CD4-positive, alpha-beta T cell treated with Interleukin-17A for 1 hour (primary cell): ENCODE data around the gene WAC.
"Not testable (repeated sequence)": the region's sequence is repeated elsewhere in the genome, so short reads cannot be mapped to it uniquely, and the experiment has no call there.

ENCODE experiments used
- DNase-seq: peaks from one replicate; pipeline ENCODE4 v3.0.0-alpha.2; 2020

The WAC gene

DNA sequence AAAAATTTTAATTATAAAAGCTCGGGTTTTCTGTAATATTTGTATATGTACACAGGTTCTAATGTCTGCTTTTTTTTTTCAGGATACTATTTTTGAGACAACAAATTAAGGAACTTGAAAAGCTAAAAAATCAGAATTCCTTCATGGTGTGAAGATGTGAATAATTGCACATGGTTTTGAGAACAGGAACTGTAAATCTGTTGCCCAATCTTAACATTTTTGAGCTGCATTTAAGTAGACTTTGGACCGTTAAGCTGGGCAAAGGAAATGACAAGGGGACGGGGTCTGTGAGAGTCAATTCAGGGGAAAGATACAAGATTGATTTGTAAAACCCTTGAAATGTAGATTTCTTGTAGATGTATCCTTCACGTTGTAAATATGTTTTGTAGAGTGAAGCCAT is 86.5 kb downstream of the WAC start:
- DNase-seq, result no peak

DNA sequence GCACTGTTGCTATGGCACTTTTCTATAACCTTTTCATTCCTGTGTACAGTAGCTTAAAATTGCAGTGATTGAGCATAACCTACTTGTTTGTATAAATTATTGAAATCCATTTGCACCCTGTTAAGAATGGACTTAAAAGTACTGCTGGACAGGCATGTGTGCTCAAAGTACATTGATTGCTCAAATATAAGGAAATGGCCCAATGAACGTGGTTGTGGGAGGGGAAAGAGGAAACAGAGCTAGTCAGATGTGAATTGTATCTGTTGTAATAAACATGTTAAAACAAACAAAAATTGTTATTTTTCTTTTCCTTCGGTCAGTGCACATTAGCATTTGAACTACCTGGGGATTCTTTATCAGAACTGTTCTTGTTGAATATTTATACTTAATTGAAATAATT is 87.3 kb downstream of the WAC start:
- no peak for DNase-seq

DNA sequence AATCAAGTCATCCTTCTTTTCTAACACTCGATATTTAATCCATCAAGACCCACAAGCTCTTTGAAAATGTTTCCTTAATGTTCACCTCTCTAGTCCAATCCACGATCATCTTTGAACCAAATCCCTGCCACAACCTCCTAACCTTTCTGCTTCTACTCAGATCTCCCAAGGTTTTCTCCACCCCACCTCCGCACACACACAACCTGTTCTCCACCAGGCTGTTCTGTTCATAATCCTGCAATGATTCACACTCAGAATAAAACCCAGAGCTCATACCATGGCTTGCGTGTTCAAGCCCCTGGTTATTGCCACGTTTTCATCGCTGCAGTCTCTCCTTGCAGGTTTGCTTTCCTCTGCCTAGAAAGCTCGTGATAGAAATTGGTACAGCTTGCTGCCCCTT is 90.6 kb downstream of the WAC start:
- no peak for DNase-seq

DNA sequence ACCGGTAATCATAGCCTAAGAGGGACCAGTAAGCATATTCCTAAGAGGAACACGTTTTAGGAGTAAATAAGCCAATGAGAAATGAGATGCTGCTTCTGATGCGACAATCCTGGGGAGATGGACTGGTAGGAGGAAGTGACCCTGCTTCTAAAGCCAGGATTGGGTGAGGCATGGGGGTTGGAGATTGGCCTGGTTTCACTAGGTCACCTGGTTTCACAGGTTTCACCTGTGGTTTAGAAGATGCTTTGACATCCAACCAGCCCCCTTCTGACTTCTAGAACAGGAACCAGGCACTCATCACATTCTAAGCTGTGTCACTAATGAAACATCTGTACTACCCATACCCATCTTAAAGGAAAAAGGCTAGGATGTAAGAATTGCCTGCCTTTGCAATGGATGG is 91.4 kb downstream of the WAC start:
- DNase-seq, result no peak

DNA sequence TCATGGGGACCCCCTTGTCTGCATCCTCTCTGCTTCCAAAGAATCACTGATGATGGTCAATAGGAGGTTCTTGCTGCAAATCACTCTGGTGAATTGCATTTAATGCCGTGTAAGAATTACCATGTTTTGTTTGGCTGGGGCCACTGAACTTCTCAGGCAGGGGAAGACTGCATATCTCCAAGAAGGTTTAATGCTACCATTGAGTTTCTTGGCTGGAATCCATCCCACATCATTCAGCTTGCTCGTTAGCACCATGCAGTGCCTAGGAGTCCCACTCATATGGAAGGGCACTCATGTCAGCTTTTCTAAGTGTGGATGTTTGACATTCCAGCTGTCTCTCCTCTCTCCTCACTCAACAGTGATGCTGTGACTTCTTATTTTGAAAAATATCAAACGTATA is 94.2 kb downstream of the WAC start:
- DNase-seq, result no peak

DNA sequence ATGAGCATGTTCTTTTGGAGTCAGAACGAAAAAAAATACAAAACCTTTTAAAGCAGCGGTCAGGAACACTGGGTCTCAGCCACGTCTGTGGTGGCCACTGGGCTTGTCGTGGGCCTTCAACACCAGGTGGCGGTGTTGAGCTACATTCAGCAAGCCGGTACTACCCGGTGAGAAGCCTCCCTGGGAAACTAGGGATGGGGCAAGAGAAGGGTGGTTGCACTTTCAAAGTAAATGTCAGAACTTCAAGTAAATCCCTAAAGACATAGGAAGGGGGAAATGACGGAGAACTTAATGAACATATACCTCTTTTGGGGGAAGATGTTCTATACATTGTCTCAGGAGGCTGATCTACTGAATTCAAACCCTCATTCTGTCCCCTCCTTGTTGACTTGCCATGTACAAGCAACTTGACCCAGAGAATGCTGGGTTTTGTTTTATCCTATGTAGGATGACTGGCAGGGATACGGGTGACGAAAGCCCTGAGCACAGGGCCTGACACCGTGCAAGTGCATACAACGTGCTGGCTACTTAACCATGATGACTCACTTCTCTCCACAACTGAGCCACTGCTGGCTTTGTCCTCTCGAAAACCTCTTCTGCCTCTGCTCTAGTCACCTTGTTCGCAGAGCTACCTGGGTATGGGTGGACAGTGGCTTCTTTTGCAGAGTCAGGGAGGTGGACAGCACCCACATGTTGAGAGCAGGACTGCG is 95.4 kb downstream of the WAC start:
- DNase-seq, result peak; percentile 58

DNA sequence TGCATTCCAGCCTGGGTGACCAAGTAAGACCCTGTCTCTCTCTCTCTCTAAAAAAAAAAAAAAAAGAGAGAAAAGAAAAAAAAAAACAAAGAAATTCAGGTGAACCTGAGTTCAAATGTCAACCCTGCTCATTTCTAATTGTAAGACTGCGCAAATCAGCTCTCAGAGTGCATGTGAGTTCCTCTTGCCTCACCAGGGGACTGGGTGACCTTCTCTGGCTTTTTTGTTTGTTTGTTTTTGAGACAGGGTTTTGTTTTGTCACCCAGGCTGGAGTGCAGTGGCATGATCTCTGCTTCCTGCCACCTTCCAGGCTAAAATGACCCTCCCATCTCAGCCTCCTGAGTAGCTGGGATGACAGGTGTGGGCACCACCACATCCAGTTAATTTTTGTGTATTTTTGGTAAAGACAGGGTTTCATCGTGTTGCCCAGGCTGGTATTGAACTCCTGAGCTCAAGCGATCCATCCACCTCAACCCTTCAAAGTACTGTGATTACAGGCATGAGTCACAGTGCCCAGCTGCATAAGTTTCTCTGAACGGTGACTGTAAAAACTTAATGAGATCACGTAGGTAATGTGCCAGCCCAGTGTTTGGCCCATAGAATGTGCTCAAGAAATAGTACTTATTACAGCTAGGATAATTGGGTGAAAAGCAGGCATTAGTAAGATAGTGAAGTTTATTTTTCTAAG is 99.1 kb downstream of the WAC start:
- DNase-seq, result no peak

DNA sequence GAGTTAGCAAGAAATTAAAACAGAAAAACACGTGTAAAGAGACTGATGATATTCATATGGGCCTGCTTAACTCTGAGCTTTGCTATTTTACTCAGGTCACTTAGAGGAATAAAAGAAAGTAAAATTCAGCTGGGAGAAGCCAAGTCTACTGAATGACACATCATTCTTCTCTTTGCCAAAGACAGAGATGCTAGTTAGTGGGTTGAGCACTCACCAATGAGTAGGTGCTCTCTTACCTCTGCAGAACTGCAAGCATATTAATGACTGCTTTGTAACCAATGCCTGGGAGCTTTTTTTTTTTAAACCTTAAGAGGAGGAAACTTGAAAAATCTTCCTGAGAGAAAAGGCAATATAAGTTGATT is 99.6 kb downstream of the WAC start:
- DNase-seq, result no peak

DNA sequence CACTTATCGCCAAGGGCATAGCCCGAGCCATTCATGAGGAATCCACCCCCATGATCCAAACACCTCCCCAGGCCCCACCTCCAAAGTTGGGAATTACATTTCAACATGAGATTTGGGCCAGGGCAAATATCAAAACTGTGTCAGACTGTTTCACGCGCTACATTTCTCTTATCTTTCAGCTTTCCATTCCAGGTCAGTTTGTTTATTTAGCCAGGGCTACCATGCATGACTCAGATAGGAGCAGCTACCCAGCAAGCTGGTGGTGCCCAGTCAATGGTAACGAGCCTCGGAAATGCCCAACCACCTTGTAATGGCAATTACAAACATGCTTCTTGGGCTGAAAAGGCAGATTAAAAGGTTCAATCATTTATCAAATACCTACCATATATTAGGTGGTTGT is 100.8 kb downstream of the WAC start:
- no peak for DNase-seq

DNA sequence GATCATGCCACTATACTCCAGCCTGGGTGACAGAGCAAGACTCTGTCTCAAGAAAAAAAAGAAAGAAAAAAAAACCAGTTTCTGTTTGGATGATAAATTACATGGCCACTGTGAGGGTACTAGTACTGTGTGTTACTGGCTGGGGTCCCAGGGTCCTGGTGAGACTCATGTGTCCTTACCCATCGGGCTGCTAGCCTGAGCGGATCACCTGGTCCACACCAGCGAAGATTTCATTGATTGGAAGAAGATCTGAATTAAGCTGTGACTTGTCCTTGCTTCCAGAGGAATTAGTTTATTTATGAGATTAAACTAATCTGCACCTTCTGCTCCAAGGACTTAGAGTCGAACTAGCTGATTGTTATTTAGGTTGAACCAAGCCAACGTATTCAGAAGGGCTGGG is 104.4 kb downstream of the WAC start:
- no peak for DNase-seq

DNA sequence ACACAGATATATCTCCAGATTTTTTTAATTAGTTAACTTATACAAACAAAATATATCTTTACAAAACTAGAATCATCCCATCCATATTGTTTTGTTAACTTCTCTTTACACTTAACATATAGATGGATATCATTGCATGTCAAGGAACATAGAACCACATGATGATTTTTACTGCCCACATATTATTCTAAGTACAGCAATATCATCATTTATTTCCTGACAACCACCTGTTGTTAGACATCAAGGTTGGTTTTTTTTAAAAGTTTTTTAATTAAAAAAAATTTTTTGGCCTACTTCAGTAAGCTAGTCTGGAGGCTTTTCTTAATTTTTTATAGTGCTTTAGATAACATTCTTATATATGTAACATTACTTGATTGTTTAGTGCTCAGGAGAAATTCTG is 105.5 kb downstream of the WAC start:
- DNase-seq, result no peak

DNA sequence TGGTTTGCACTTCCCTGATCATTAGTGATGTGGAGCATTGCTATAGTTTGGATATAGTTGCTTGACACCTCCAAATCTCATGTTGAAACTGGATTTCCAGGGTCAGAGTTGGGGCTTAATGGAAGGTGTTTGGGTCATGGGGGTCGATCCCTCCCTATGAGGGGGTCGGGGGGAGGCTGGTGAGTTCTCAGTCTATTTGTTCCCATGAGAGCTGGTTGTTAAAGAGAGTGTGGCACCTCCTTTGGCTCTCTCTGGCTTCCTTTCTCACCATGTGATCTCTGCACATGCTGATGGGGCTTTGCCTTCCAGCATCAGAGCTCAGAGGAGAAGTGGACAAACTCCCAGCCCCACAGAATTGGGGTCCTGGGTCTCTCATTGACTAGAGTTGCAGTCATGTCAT is 107.6 kb downstream of the WAC start:
- DNase-seq, result no peak

DNA sequence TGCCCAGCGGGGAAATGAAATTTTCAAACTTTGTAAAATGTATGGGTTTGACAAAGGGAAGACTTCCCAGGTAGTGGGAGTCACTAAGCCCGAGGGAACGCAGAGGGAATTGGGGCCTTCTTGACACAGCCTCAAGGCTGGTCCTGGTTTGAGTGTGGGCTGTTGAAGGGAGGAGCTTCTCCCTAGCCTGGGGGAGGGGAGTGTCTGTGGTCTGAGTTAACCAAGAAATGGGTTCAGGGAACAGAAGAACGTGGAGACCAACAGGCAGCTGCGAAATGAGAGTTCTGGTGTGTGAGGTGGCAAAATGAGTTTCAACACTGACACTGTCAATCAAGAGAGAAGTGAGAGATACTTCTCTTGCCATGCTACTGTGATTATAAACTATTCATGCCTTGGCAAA is 111.7 kb downstream of the WAC start:
- DNase-seq, result no peak

DNA sequence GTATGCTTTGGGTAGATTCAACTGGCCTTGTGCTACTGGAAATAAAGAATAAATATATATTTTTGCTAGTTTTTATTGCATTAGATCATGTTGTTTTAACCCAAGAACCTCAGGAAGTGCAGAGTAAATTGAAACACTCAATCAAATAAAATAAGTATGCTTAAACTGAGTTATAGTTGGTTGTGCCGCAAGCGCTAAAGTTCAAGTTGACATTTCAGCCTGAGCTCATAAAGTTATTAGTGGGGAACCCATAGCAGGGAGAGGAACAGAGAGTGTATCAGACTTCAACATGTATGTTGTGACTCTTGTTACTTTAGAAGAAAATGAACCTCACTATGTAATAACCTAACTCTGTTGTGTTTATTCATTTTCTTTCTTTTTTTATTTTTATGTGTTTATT is 119.2 kb downstream of the WAC start:
- DNase-seq, result no peak

DNA sequence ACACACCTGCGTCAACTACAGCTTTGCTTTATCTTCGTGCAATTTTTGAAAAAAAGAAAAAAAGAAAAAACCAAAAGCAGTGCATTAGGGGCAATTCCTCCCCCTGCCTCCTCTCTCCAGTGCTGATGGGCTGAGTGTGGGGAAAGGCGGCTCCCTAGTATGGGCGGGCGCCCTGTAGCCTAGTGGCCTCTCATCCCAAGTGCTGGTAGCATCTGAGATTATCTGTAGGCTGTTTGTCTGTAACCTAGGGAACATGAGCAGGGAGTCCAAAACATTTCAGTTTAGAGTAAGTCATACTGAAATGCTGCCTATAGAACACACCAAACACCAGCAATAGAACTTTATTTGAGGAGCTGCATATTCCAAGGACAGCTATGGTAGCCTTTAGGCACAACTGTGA is 119.8 kb downstream of the WAC start:
- no peak for DNase-seq

DNA sequence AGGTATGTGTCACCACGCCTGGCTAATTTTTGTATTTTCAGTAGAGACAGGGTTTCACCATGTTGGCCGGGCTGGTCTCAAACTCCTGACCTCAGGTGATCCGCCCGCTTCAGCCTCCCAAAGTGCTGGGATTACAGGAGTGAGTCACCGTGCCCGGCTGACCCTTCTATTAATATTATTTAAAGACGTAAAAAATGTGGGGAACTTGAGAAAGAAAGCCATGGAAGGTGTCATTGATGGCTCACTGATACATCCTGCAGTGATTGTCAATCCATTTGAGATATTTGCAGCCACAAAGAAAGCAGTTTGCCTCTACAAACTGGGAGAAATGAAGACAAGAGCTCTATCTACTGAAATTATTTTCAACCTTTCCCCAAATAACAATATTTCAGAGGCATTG is 125.9 kb downstream of the WAC start:
- not testable (repeated sequence) for DNase-seq

DNA sequence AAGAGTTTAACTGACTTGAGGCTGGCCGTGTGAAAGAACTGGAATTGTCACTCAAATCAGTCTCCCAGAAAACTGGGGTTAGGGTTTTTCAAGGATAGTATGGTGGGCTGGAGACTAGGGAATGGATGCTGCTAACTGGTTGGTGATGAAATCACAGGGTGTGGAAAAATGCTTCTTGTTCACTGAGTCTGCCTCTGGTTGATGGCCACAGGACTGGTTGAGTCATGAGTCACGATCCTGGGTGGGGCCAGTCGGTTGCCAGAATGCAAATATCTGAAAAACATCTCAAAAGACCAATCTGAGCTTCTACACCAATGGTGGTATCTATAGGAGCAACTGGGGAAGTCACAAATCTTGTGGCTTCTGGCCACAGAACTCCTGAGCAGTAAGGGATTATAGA is 128.1 kb downstream of the WAC start:
- DNase-seq, result no peak

DNA sequence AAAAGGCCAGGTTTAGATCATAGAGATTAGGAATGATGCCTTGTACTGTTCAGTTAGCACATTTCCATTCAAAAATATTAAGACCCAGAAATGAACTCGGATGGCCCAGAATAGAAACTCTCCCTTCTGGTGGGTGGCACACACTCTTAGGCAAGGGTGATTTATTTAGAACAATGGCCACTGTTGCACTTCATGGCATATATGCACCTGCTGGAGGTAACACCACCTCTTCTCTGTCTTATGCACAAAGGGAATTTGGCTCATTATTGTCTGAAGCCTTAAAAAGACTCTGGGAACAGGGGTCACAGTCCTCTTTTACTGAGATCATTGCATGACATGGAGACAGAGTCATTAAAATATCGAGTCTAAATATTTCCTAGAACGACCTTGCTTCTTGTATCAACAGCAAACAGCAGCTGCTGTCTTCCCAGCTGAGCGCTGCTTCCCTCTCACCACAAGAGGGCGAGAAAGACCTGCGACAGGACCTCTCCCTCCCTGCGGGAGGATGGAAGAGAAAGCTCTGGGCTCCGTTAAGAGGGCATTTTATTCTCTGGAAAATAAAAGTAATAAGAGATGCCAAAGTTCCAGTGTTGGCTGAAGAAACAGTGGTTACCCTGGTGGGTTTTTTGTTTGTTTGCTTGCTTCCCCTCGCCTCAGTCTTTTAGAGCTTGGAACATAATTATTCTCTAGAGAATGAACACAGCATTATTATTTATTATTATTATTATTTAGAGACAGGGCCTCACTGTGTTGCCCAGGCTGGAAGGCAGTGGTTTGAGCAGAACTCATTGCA is 130.9 kb downstream of the WAC start:
- peak; percentile 73 for DNase-seq

DNA sequence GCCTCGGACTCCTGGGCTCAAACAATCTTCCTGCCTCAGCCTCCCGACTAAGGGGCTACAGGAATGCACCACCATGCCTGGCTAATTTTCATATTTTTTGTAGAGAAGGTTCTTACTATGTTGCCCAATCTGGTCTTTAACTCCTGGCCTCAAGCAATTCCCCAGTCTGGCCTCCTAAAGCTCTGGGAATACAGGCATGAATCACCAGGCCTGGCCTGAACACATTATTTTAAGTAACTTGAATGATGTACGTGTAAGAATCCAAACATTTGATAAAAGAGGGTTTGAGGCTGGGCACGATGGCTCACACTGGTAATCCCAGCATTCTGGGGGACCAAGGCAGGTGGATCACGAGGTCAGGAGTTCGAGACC is 131.4 kb downstream of the WAC start:
- DNase-seq, result no peak

DNA sequence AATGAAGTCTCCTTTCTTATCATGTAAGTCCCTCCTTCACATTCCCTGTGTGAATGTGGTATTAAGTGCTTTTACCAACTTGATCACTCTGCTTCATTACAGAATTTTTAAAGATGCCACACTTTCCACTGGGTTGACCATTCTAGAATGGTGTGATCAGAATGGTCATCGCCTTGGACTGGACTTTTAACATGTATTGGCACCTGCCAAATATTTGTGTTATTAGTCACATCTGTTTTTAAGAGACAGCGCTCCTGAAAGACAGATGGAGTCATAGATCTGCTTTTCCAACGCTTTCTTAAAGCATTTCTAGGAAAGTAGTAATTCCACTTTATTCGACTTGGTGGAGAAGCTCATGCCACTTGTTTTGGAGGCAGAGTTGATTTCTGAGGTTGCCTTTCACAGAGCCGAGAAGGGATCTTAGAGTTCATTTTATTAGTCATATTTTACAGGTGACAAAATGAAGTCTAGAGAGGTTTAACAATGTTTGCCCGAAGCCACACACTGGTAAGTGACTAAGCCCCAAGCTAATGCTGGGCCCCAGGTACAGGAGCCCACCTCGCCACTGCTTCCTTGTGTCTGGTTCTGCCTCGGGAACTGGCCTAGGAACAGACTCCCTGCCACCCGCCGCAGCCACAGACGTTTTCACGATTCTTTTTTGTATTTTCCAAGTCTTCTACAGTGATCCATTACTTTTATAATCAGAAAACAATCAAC is 134.0 kb downstream of the WAC start:
- no peak for DNase-seq

DNA sequence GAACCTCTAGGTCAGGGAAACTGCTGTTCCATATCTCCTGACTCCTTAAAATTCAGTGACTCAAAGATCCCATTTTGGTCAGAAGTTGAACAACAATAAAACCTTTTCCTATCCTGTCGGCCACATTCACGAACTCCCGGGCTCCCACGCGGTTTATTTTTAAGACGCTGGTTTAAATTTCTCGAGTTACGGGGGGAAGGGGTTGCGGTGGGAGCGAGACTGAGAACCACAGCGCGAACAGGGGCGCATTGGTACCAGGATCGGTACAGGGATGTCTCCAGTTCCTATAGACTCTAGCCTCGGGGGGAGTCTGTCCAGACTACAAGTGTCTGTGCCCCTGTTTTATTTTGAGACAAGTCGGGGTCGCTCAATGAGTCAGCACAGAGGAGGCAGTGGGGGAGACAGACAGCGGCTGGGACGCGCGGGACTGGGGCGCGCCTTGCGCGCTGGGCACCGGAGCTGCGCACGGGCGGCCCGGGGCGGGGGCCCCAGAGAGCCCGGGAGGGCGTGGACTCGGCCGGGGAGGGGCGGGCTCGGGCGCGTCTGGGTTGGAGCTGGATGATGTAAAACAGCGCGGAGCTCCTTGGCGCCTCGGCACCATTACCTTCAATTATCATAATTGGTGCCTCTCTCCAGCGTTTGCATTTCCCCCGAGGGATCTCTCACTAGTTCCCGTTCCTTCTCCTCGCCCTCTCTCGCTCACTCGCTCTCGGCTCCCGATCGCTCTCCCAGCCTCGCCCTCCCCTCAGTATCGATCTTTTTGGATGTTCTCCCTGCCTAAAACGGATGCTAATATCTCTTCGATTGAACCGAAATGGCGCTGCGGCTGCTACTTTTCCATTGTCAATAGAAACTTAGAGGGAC is 135.7 kb downstream of the WAC start:
- peak; percentile 40 for DNase-seq
